CD14-positive monocyte (primary cell): ENCODE measurements around the gene NR0B2. TPM values are rescaled to one million over a fixed set of nuclear protein-coding genes. Genes with fewer than 3 reads are reported as not detected.

Experiments
- DNase-seq, 3 donors: peaks; one replicate each; pipeline ENCODE4 v3.0.0-alpha.2; 2011 to 2022
- H2AFZ ChIP-seq: 2 replicates; pipeline ENCODE4 v1.6.0; 2012; ENCODE audit warnings: mild to moderate bottlenecking, low read depth, low read length, inconsistent platforms; ENCODE audit not compliant: insufficient read depth, poor library complexity, severe bottlenecking
- H3K27ac ChIP-seq, 2 donors: 1 replicate in 1 of 2; 2 replicates in 1 of 2; pipeline ENCODE4 v1.5.1; 2012 to 2013; ENCODE audit warnings: low read length in 2 of 2, control low read depth in 1 of 2, inconsistent platforms in 1 of 2, low read depth in 1 of 2, mild to moderate bottlenecking in 1 of 2
- H3K27me3 ChIP-seq, 2 donors: one replicate each; pipeline versions ENCODE4 v1.6.0 to v1.6.1; 2011 to 2013; ENCODE audit warnings: low read length in 2 of 2; ENCODE audit not compliant: control insufficient read depth in 2 of 2, insufficient read depth in 2 of 2
- H3K36me3 ChIP-seq, 2 donors: replicated peaks in 1 of 2; 1 replicate in 1 of 2; 2 replicates in 1 of 2; pipeline versions ENCODE4 v1.5.1 to v1.6.1; 2012 to 2013; ENCODE audit warnings: low read length in 2 of 2, control low read depth in 1 of 2, inconsistent platforms in 1 of 2, mild to moderate bottlenecking in 1 of 2; ENCODE audit not compliant: insufficient read depth in 2 of 2, control insufficient read depth in 1 of 2
- H3K4me1 ChIP-seq, 2 donors: 1 replicate in 1 of 2; 2 replicates in 1 of 2; pipeline versions ENCODE4 v1.5.1 to v1.6.1; 2012 to 2013; ENCODE audit warnings: low read length in 2 of 2, control low read depth in 1 of 2, inconsistent platforms in 1 of 2, mild to moderate bottlenecking in 1 of 2, moderate library complexity in 1 of 2; ENCODE audit not compliant: insufficient read depth in 2 of 2, control insufficient read depth in 1 of 2
- H3K4me2 ChIP-seq: replicated peaks from 2 replicates; pipeline ENCODE3; 2012; ENCODE audit warnings: low read length, moderate library complexity, mild to moderate bottlenecking; ENCODE audit not compliant: poor library complexity, severe bottlenecking; ENCODE audit errors: extremely low read depth
- H3K4me3 ChIP-seq, 3 experiments: fragments of 200-600 bp in 1 of 3; sonication (generic) in 1 of 3; replicated peaks in 1 of 3; 1 replicate in 2 of 3; 2 replicates in 1 of 3; pipeline ENCODE4 v1.5.1; 2011 to 2013; ENCODE audit warnings: low read length in 3 of 3, mild to moderate bottlenecking in 3 of 3, control low read depth in 2 of 3, low read depth in 2 of 3, inconsistent platforms in 1 of 3, moderate library complexity in 1 of 3
- H3K79me2 ChIP-seq: 2 replicates; pipeline ENCODE4 v1.6.0; 2012; ENCODE audit warnings: mild to moderate bottlenecking, control low read depth, inconsistent platforms, low read length, moderate library complexity; ENCODE audit not compliant: insufficient read depth
- H3K9ac ChIP-seq: 2 replicates; pipeline ENCODE4 v1.6.0; 2017; ENCODE audit warnings: low read length, mild to moderate bottlenecking; ENCODE audit not compliant: insufficient read depth, poor library complexity, severe bottlenecking
- H3K9me3 ChIP-seq, 2 donors: replicated peaks in 1 of 2; 1 replicate in 1 of 2; 2 replicates in 1 of 2; pipeline versions ENCODE4 v1.5.1 to v1.6.1; 2012 to 2013; ENCODE audit warnings: low read length in 2 of 2, control low read depth in 1 of 2; ENCODE audit not compliant: control insufficient read depth in 1 of 2, insufficient read depth in 1 of 2
- H4K20me1 ChIP-seq: 2 replicates; pipeline ENCODE4 v1.6.0; 2012; ENCODE audit warnings: mild to moderate bottlenecking, low read length, control low read depth, moderate library complexity; ENCODE audit not compliant: insufficient read depth
- H3K27ac Mint-ChIP-seq, 7 donors: one replicate each; pipeline ENCODE4 v1.8.0; 2020; ENCODE audit warnings: mild to moderate bottlenecking in 7 of 7, mixed read lengths in 7 of 7, moderate library complexity in 6 of 7, inconsistent platforms in 2 of 7
- H3K27me3 Mint-ChIP-seq, 3 donors: one replicate each; pipeline ENCODE4 v1.8.0; 2021 to 2022; ENCODE audit warnings: low read depth in 3 of 3, mild to moderate bottlenecking in 3 of 3, mixed read lengths in 3 of 3, moderate library complexity in 3 of 3, inconsistent platforms in 1 of 3
- H3K36me3 Mint-ChIP-seq, 2 donors: one replicate each; pipeline ENCODE4 v1.8.0; 2020; ENCODE audit warnings: mixed read lengths in 2 of 2, inconsistent platforms in 1 of 2, mild to moderate bottlenecking in 1 of 2
- H3K4me1 Mint-ChIP-seq: one replicate; pipeline ENCODE4 v1.8.0; 2020; ENCODE audit warnings: mild to moderate bottlenecking, mixed read lengths
- H3K4me3 Mint-ChIP-seq, 2 donors: one replicate each; pipeline ENCODE4 v1.8.0; 2020; ENCODE audit warnings: mild to moderate bottlenecking in 2 of 2, mixed read lengths in 2 of 2, moderate library complexity in 1 of 2
- H3K9me3 Mint-ChIP-seq, 7 donors: one replicate each; pipeline ENCODE4 v1.8.0; 2020 to 2022; ENCODE audit warnings: mixed read lengths in 7 of 7, mild to moderate bottlenecking in 6 of 7, moderate library complexity in 6 of 7, inconsistent platforms in 2 of 7
- WGBS: methylation state at CpG from one replicate; pipeline ENCODE4 v1.1.5; 2013; ENCODE audit warnings: missing lambda C conversion rate; ENCODE audit not compliant: insufficient coverage; 5-methylcytosine and 5-hydroxymethylcytosine counted together
- intact Hi-C, 2 donors: fragments of 100-400 bp; cut with micrococcal nuclease; formaldehyde crosslinking; loops; one replicate each; pipeline versions ENCODE4 v1.15.0 to v1.15.1; 2023
- polyA plus RNA-seq, 3 donors: library from polyadenylated mRNA; depleted of rRNA in 1 of 3; unstranded in 2 of 3; stranded (reverse) in 1 of 3; fragments of 300-500 nt in 2 of 3; fragments of >200 nt in 1 of 3; fragmentation: Illumina TruSeq in 2 of 3; gene quantifications; 1 replicate in 2 of 3; 2 replicates in 1 of 3; pipeline ENCODE4 v1.2.3, GENCODE V29; 2012 to 2021
- TF ChIP-seq, protein P1 (sequence below): fragments of 200-600 bp; IDR thresholded peaks from one replicate; pipeline ENCODE4 v1.8.0; 2022; ENCODE audit warnings: antibody characterized with exemption, mild to moderate bottlenecking

The NR0B2 gene
- polyA plus RNA-seq, 3 donors = not detected

GRCh38 chr1:26951821-26952497 lies 38.2 kb upstream of the NR0B2 start:
- WGBS = 96% methylated on average over 21 of the region's 24 CpGs
- peaks cover 3 to 20% (median 4%) of the 10 kb centered on the region in 3 donors for H3K27me3 Mint-ChIP-seq
- H3K4me3 Mint-ChIP-seq = no peak overlapping the region
- H2AFZ ChIP-seq = no peak overlapping the region
- no peaks in the 10 kb centered on the region for H3K9me3 ChIP-seq
- H3K79me2 ChIP-seq = no peaks in the 10 kb centered on the region
- no peaks in the 10 kb centered on the region for H3K4me1 Mint-ChIP-seq
- intact Hi-C loops = no loop called here
- no peaks in the 10 kb centered on the region for H3K4me1 ChIP-seq
- H3K36me3 ChIP-seq = peaks cover 0 to 3% of the 10 kb centered on the region in 2 donors
- H3K27me3 ChIP-seq = no peaks in the 10 kb centered on the region
- no peaks in the 10 kb centered on the region for H4K20me1 ChIP-seq
- H3K4me2 ChIP-seq = no peak overlapping the region
- no peak overlapping the region for H3K4me3 ChIP-seq
- H3K9me3 Mint-ChIP-seq = peaks cover 2 to 10% (median 3%) of the 10 kb centered on the region in 7 donors
- TF ChIP-seq, protein P1, sequence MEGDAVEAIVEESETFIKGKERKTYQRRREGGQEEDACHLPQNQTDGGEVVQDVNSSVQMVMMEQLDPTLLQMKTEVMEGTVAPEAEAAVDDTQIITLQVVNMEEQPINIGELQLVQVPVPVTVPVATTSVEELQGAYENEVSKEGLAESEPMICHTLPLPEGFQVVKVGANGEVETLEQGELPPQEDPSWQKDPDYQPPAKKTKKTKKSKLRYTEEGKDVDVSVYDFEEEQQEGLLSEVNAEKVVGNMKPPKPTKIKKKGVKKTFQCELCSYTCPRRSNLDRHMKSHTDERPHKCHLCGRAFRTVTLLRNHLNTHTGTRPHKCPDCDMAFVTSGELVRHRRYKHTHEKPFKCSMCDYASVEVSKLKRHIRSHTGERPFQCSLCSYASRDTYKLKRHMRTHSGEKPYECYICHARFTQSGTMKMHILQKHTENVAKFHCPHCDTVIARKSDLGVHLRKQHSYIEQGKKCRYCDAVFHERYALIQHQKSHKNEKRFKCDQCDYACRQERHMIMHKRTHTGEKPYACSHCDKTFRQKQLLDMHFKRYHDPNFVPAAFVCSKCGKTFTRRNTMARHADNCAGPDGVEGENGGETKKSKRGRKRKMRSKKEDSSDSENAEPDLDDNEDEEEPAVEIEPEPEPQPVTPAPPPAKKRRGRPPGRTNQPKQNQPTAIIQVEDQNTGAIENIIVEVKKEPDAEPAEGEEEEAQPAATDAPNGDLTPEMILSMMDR = no peak
- H3K9ac ChIP-seq = no peak overlapping the region
- H3K27ac ChIP-seq = no peak overlapping the region
- H3K27ac Mint-ChIP-seq = no peak overlapping the region
- peaks cover 0 to under 1% of the 10 kb centered on the region in 2 donors for H3K36me3 Mint-ChIP-seq
- no peak for DNase-seq

DNA sequence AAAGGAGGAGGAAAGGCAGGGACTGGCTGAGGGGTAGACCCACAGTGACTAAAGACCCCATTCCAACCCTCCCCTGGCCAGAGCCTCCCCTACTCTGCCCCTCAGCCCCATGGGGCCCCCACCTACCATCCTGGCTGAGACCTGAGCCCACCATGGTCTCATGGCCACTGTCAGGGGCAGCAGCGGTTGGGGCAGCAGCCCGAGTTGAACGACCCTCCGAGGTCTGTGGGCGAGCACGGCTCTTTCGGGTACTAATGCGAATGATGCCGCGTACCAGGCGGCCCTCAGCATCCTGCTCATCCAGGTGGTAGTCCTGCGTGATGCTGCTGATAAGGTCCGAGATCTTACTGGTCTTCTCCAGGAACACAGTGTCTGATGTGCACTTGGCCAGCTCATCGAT lies 37.4 kb upstream of the NR0B2 start:
- no peak overlapping the region for H3K4me2 ChIP-seq
- peaks cover 0 to 8% (median 3%) of the 10 kb centered on the region in 7 donors for H3K9me3 Mint-ChIP-seq
- no peak overlapping the region for H3K9ac ChIP-seq
- WGBS = 97% methylated on average over 14 of the region's 14 CpGs
- H3K9me3 ChIP-seq = no peaks in the 10 kb centered on the region
- H4K20me1 ChIP-seq = no peaks in the 10 kb centered on the region
- peaks cover 5 to 8% of the 10 kb centered on the region in 2 donors for H3K36me3 Mint-ChIP-seq
- no peaks in the 10 kb centered on the region for H3K4me1 ChIP-seq
- DNase-seq = no peak
- no peaks in the 10 kb centered on the region for H3K79me2 ChIP-seq
- H3K4me3 ChIP-seq = no peak overlapping the region
- no peaks in the 10 kb centered on the region for H3K27me3 ChIP-seq
- TF ChIP-seq, protein P1 = no peak
- H3K27ac Mint-ChIP-seq = no peak overlapping the region
- peaks cover 3 to 14% (median 3%) of the 10 kb centered on the region in 3 donors for H3K27me3 Mint-ChIP-seq
- H3K27ac ChIP-seq = no peak overlapping the region
- H3K4me3 Mint-ChIP-seq = no peak overlapping the region
- H3K4me1 Mint-ChIP-seq = no peaks in the 10 kb centered on the region
- intact Hi-C loops = no loop called here
- H2AFZ ChIP-seq = no peak overlapping the region
- peaks cover 2 to 11% of the 10 kb centered on the region in 2 donors for H3K36me3 ChIP-seq
